Inferior parietal cortex (tissue), 1 donor: ENCODE results near the gene SETD4.

Experiments used
- DNase-seq: peaks from one replicate; pipeline ENCODE4 v3.0.0-alpha.2; 2016; ENCODE audit errors: extremely low spot score

The SETD4 gene

DNA sequence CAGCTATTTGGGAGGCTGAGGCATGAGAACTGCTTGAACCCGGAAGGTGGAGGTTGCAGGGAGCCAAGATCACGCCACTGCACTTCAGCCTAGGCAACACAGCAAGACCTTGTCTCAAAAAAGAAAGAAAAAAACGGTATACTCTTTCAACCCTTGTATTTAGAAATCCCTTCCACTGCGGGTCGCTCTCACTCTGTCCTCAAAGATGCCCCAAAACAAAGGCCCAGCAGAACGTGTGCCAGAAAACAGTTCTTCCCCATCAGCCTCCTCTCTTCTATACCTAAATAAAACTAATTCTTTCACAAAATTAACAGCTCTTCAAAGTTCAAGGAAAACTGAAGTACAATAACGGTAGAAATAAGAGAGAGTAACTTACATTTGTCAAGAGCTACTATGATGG is 13.2 kb downstream of the SETD4 start:
- DNase-seq, result no peak

DNA sequence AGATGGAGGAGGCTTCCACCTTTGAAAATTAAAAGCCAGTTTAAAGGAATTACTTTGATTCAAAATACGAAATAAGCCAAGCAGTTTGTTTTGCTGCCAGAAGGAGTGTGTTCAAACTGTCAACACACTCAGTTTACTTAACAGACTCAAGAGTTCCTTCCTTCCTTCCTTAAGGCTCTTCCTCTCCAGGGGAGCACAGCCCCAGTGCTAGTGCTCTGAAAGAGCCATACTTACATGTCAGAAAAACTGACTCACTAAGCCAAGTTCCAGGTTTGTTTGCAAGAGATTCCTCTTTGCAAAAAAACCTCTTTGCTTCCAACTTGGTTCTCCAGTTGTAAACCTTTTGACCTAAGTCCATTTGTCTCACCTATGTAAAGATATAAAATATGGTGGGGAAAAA is 14.3 kb downstream of the SETD4 start:
- DNase-seq, result no peak

DNA sequence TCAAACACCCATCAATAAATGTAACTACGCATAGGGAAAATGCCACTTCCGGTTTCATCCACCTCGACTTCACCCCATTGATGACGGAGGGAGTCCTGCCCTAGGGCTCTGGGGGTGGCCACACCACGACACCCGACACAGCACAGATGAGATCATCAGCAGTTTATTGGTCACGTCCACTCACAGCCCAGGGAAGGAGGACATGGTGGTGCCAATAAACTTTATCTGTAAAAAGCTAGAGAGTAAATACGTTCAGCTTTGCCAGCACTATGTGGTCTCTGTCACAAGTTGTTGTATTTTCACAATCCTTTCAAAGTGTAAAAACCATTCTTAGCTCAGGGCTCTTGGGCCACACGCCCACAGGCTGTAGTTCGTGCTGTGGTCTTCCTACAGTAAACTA is 16.3 kb downstream of the SETD4 start:
- no peak for DNase-seq

DNA sequence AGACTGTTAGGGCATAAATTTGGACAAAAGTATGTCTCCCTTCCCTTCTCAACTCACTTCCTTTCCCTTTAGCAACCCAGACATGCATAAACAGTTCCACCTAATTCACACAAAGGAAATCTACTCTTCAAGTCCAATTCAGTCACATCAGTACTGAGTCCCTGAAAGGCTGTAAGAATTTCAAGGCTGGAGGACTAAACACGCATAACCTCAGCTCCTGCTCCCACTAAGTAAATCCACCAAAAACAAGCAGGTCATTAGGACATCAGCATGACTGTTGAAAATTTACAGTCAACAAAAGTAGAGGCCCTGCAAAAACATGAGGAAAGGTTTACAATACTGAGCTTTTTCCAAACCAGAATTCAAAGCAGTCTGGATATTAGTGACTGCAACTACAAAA is 18.4 kb downstream of the SETD4 start:
- no peak for DNase-seq

DNA sequence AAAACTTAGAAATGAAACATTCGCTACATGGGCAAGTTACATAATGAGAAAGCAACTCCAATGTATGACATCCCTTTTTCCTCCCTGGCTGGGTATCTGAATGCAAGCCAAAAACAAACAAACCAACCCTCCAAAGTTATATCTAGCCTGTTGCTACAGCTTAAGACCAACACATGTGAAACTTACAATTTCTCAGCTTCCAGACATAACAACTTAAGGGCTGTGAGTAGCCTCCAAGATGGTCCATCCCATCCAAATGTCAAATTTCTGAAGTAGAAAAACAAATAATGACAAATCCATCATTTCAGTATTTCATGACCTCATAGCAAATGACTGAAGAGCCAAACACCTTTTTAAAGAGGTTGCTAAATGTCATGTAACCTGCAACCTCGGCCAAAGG is 19.9 kb downstream of the SETD4 start:
- no peak for DNase-seq

DNA sequence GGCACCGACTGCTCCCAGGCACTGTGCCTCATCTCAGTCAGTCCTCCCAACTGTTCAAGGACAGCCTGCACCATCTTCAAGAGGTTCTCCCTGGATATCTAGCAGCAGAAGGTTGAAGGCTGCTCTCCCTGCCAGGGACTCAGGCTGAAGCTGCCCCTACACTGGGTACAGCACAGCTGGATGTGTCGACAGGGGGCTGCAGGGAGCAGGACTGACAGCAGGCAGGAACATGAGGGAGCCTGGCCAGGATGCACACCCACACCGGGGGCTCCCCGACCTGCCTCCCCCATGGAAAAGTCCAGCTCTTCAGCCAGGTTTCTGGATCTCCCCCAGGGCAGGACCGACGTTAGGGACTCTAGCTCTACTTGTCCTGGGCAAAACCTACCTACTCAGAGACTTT is 20.5 kb downstream of the SETD4 start:
- DNase-seq, result no peak

DNA sequence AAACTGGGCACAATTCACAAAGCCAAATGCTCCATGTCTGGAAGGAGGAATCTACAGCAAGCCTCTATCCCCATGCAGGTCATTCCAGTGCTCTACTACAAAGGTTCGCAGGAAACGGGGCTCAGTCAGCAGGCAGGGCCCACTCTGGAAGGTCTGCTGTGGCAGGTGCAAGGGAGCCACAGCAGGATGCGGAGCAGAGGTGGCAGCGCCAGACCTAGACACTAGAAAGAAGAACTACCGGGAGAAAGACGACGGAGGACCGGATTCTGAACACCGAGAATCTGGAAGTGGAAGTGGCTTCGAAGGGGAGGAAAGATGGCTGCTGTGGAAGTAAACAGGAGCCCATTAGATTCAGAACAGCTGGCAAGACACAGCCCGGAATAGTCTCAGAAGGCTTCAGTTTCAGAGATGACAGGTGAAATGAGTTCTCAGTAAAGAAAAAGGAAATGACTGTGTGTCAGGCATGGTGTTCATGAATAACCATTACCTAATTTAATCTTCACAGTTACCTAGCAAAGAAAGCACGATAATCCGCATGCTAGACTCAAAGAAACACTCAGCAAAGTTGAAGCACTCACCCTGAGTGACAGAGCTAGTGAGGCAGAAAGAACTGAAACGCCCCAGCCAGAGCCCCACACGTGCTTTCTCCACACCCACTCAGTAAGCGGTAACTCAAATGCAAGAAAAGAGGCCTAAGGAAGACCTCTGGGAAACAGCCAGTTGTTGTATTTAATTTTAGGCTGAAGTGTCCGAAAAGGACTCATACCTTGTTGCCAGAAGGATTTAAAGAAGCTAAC is 21.4 kb downstream of the SETD4 start:
- no peak for DNase-seq

DNA sequence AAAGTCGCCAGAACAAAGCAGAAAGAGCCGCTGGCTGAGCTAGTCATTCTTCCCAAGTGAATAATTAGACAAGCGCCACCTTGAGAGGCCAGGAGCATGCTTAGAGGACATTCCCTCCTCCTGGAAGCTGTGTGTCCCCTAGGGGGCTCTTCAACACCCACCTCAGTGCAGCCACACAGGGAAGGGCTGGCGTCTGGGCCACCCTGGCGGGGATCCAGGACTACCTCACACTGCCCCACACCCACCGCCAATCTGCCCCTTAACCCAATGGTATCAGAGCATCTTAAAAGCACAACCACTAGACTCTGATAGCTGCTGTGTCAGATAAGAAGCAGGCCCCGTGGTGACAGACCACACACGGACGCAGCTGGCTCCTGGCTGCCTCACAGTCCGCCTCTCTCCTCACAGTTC is 24.9 kb downstream of the SETD4 start:
- no peak for DNase-seq

GRCh38 chr21:36034211-36034913 is 26.0 kb downstream of the SETD4 start:
- no peak for DNase-seq

GRCh38 chr21:36032647-36033406 is 27.5 kb downstream of the SETD4 start:
- DNase-seq, result no peak

- no peak for DNase-seq
Observed at GRCh38 chr21:36030581-36031189, 29.6 kb downstream of the SETD4 start.

GRCh38 chr21:36029309-36029708 is 31.0 kb downstream of the SETD4 start:
- no peak for DNase-seq

GRCh38 chr21:36028127-36029069 is 31.9 kb downstream of the SETD4 start:
- peak; percentile 85 for DNase-seq

- DNase-seq, result no peak
Observed at GRCh38 chr21:36027347-36027746, 33.0 kb downstream of the SETD4 start.

- DNase-seq, result no peak
Observed at GRCh38 chr21:36024782-36025181, 35.5 kb downstream of the SETD4 start.

DNA sequence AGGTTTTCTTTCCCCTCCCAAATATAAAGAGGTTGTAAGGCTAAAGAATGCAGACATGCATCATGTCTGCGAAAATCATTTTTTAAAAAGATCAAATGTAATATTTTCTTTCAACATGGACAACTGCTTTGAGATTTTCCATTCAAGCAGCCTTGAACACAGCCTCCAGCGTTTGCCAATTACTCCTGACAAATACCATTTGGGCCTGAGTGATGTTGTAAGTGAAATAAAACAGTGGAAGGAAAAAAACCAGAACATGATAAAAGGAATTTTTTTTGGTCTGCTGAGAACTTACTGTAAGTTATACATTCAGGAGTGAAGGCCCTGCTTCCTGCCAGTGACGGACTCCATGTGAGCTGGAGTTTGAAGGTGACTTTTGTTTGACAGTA is 37.2 kb downstream of the SETD4 start:
- DNase-seq, result no peak

DNA sequence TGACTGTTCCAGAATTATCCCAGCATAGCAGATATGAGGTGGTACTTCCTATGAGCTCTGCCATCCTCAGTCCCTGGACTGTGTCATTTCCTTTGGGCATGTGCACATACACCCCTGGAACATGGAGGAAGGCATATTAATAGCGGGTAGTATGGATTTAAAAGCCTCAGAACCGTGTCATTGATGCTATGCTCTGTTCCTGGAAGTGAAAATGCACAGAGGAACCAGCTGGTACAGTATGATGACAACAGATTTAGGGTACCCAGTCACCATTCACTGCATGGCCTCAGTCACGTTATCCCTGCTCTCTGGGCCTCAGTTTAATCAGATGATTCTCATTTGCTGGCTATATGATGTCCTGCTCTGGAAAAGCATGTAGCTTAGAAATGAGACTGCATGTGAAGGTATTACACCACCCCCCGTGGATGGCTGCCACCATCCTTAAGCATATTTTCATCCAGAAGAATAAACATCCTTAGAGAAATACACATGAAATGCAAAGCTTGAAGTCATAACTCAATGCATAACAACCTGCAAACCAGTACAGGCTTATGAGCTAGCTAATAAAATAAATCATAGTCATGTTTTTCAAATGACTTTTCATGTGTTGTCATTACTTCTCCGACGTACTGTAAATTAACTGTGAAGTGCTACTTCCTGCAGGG is 37.8 kb downstream of the SETD4 start:
- no peak for DNase-seq

DNA sequence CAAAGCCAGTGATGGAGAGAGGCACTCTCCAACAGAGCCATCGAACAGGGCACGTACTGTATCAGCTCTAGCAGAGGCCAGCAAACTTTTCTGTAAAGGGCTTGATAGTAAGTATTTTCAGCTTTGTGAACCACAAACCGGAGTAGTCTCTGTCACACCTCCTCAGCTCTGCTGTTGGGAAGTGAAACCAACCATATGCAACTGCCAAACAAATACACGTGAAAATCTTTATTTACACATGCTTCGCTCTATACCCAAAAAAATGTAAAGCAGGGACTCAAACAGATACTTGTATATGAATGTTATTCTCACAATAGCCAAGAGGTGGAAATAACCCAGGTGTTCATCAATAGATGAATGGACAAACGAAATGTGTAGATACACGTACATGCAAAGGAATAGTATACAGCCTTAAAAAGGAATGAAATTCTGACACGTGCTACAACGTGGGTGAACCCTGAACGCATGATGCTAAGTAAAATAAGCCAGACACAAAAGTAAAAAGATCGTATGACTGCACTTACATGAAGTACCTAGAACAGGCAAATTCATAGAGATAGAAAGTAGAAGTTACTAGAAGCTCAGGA is 39.0 kb downstream of the SETD4 start:
- no peak for DNase-seq

GRCh38 chr21:36015045-36015444 is 45.3 kb downstream of the SETD4 start:
- DNase-seq, result no peak

DNA sequence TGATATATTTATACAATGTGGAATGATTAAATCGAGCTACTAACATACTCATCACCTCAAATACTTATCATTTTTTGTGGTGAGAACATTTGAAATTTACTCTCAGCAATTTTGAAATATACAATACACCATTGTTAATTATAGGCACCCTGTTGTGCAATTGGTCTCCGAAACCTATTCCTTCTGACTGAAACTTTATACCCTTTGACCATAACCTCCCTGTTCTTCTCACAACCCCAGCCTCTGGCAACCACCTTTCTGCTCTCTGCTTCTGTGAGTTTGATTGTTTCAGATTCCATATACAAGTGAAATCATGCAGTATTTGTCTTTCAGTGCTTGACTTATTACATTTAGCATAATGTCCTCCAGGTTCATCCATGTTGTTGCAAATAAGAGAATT is 49.5 kb downstream of the SETD4 start:
- DNase-seq, result no peak
